SU-DHL-6 (cell line): ENCODE results near the gene SAMSN1.

Source experiments
- CTCF ChIP-seq: fragments of 200-600 bp; sonication (generic); IDR thresholded peaks from one replicate; pipeline ENCODE4 v1.5.1; 2017; ENCODE audit warnings: antibody characterized with exemption, mild to moderate bottlenecking, low read length, moderate library complexity; ENCODE audit not compliant: insufficient read depth, poor library complexity, severe bottlenecking
- EZH2phosphoT487 ChIP-seq: fragments of 200-600 bp; sonication (generic), shearing (Covaris generic); conservative IDR thresholded peaks from 2 replicates; pipeline ENCODE4 v1.6.1; 2018; ENCODE audit warnings: mild to moderate bottlenecking, antibody characterized with exemption, low read length, moderate library complexity, mixed read lengths

- TF ChIP-seq CTCF (no peak), EZH2phosphoT487 (no peak)
Measured at GRCh38 chr21:14538483-14538882, 7.6 kb downstream of the SAMSN1 start.
